Pancreas (tissue), 10 donors: ENCODE measurements around the gene ENDOV. TPM values are rescaled to one million over a fixed set of nuclear protein-coding genes. Genes with fewer than 3 reads are reported as not detected.

ENCODE experiments used
- ATAC-seq, 4 donors: fragments of 200-7000 bp; cut with Tn5 transposase; one replicate each; pipeline versions ENCODE4 v1.8.0 to v1.9.1; 2020; ENCODE audit warnings: mild to moderate bottlenecking in 4 of 4, moderate library complexity in 4 of 4
- DNase-seq, 6 donors: peaks; one replicate each; pipeline ENCODE4 v3.0.0-alpha.2; 2020
- FAIRE-seq: peaks from 2 replicates; lab custom pipeline; 2012; peaks lifted over from hg19 to GRCh38; lab: Jason Lieb, UNC
- H3K27ac ChIP-seq, 4 donors: fragments of 200-600 bp; sonication (generic); 1 replicate in 3 of 4; 2 replicates in 1 of 4; pipeline versions ENCODE4 v1.5.0 to v1.8.0; 2020
- H3K27me3 ChIP-seq, 4 donors: fragments of 200-600 bp; one replicate each; pipeline ENCODE4 v1.8.0; 2021
- H3K36me3 ChIP-seq, 3 donors: fragments of 200-600 bp; sonication (generic) in 1 of 3; one replicate each; pipeline versions ENCODE4 v1.5.0 to v1.8.0; 2020 to 2021
- H3K4me1 ChIP-seq, 3 donors: fragments of 200-600 bp; one replicate each; pipeline ENCODE4 v1.8.0; 2021
- H3K4me3 ChIP-seq, 4 donors: fragments of 200-600 bp; sonication (generic) in 2 of 4; one replicate each; pipeline versions ENCODE4 v1.5.0 to v1.8.0; 2020 to 2021
- H3K9me3 ChIP-seq, 4 donors: fragments of 200-600 bp; one replicate each; pipeline ENCODE4 v1.8.0; 2021
- WGBS, 2 donors: extraction: QIAGEN DNeasy Blood & Tissue Kit; methylation state at CpG; one replicate each; pipeline ENCODE4 v1.1.7; 2013; 5-methylcytosine and 5-hydroxymethylcytosine counted together
- intact Hi-C, 3 donors: fragments of 100-400 bp; cut with DNase I; formaldehyde crosslinking; loops; one replicate each; pipeline versions ENCODE4 v1.11.1 to v1.14.2; 2022
- polyA plus RNA-seq, 2 donors: library from polyadenylated mRNA; stranded (reverse); fragments of 200-250 nt; gene quantifications; one replicate each; pipeline ENCODE4 v1.2.3, GENCODE V29; 2013
- total RNA-seq, 6 donors: library from RNA; stranded (reverse); fragmentation: NEBNext Ultra II Directional in 4 of 6; extraction: Animal tissue kit (Norgen Biotek cat#: 25700) in 4 of 6; gene quantifications; one replicate each; pipeline versions ENCODE4 v1.2.1 to v1.2.4, GENCODE V29; 2021 to 2023
- TF ChIP-seq, protein P1 (sequence below), 4 donors: fragments of 200-600 bp; sonication (generic) in 3 of 4; IDR thresholded peaks; one replicate each; pipeline versions ENCODE4 v1.5.0 to v1.8.0; 2021; ENCODE audit warnings: antibody characterized with exemption in 4 of 4
- donor health status: healthy with polysubstance abuse.
- donor health status: DM: no; HTN: no; CAD: no; lungs with moderate emphysema.
- donor health status: DM: no; HTN: no; CAD: no.
- donor health status: control.
- donor health status: control.
- donor health status: Bipolar disorder and iron deficiency.
- donor health status: DM: yes; HTN: yes; CAD: no.
- donor health status: DM: no; HTN: no; CAD: no.
- donor health status: DM: no; HTN: no; CAD: no.
- donor health status: DM: yes; HTN: yes; CAD: no.

Gene ENDOV
- total and polyA plus RNA-seq, 8 donors = 8.7 to 20.4 (median 12.9) TPM

DNA sequence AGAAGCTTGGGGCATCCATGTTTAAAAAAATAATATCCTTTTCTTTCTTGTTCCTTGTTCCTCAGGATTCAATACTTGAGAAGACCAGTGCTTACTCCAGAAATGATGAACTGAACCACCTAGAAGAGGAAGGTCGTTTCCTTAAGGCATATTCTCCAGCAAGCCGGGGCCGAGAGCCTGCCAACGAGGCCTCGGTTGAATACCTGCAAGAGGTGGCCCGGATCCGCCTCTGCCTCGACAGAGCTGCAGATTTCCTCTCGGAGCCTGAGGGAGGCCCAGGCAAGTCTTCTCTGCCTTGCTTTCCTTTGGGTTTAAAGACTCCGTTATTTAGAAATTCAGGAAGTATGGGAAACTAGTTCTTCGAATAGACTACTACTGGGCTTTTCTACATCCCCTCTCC, 42.5 kb upstream of the ENDOV start:
- FAIRE-seq (no peak), ATAC-seq (no peak), DNase-seq (no peak)
- Histone ChIP-seq H3K27ac (no peak overlapping the region), H3K36me3 (peaks cover 7 to 74% (median 26%) of the 10 kb centered on the region in 3 donors), H3K27me3 (no peaks in the 10 kb centered on the region), H3K4me3 (no peak overlapping the region), H3K9me3 (no peaks in the 10 kb centered on the region), H3K4me1 (no peaks in the 10 kb centered on the region)
- intact Hi-C loops = no loop called here
- TF ChIP-seq, protein P1, sequence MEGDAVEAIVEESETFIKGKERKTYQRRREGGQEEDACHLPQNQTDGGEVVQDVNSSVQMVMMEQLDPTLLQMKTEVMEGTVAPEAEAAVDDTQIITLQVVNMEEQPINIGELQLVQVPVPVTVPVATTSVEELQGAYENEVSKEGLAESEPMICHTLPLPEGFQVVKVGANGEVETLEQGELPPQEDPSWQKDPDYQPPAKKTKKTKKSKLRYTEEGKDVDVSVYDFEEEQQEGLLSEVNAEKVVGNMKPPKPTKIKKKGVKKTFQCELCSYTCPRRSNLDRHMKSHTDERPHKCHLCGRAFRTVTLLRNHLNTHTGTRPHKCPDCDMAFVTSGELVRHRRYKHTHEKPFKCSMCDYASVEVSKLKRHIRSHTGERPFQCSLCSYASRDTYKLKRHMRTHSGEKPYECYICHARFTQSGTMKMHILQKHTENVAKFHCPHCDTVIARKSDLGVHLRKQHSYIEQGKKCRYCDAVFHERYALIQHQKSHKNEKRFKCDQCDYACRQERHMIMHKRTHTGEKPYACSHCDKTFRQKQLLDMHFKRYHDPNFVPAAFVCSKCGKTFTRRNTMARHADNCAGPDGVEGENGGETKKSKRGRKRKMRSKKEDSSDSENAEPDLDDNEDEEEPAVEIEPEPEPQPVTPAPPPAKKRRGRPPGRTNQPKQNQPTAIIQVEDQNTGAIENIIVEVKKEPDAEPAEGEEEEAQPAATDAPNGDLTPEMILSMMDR (IDR thresholded peaks at IDR 0.05) = no peak
- WGBS, 2 donors = 89 to 93% methylated on average over 11 of the region's 11 CpGs

GRCh38 chr17:80372922-80373570, 41.9 kb upstream of the ENDOV start:
- no peak for FAIRE-seq
- intact Hi-C loops = no loop called here
- Histone ChIP-seq H3K27ac (no peak overlapping the region), H3K4me1 (no peaks in the 10 kb centered on the region), H3K9me3 (no peaks in the 10 kb centered on the region), H3K36me3 (peaks cover 7 to 76% (median 32%) of the 10 kb centered on the region in 3 donors), H3K27me3 (no peaks in the 10 kb centered on the region), H3K4me3 (no peak overlapping the region)
- WGBS, 2 donors = 88 to 90% methylated on average over 18 of the region's 18 CpGs
- TF ChIP-seq, protein P1 (IDR thresholded peaks at IDR 0.05) = no peak
- DNase-seq = no peak
- ATAC-seq = no peak

GRCh38 chr17:80374039-80374731, 40.8 kb upstream of the ENDOV start:
- intact Hi-C loops = no loop called here
- peaks cover 7 to 73% (median 37%) of the 10 kb centered on the region in 3 donors for H3K36me3 ChIP-seq
- FAIRE-seq (no peak), DNase-seq (no peak), ATAC-seq (no peak)
- no peaks in the 10 kb centered on the region for H3K9me3 ChIP-seq
- WGBS, 2 donors = 91 to 92% methylated on average over 22 of the region's 22 CpGs
- no peak overlapping the region for H3K4me3 ChIP-seq
- H3K27ac ChIP-seq = no peak overlapping the region
- H3K27me3 ChIP-seq = no peaks in the 10 kb centered on the region
- H3K4me1 ChIP-seq = no peaks in the 10 kb centered on the region
- TF ChIP-seq, protein P1 (IDR thresholded peaks at IDR 0.05) = no peak

- peaks cover 7 to 72% (median 32%) of the 10 kb centered on the region in 3 donors for H3K36me3 ChIP-seq
- WGBS, 2 donors = 82 to 84% methylated on average over 14 of the region's 14 CpGs
Measured at GRCh38 chr17:80374732-80375585, 40.0 kb upstream of the ENDOV start.

More at GRCh38 chr17:80374732-80375585, 40.0 kb upstream of the ENDOV start:
- no peaks in the 10 kb centered on the region for H3K4me1 ChIP-seq
- no peaks in the 10 kb centered on the region for H3K27me3 ChIP-seq
- no peak for FAIRE-seq
- TF ChIP-seq, protein P1 (IDR thresholded peaks at IDR 0.05) = no peak
- intact Hi-C loops = no loop called here
- H3K4me3 ChIP-seq = no peak overlapping the region
- no peak for DNase-seq
- no peaks in the 10 kb centered on the region for H3K9me3 ChIP-seq
- H3K27ac ChIP-seq = no peak overlapping the region
- no peak for ATAC-seq
